ENCODE measurements around the gene ODR4. TPM values are rescaled to one million over a fixed set of nuclear protein-coding genes. Genes with fewer than 3 reads are reported as not detected.
A peak's percentile ranks its signal among the peaks of the same experiment; 100 is the strongest.

The ODR4 gene
- polyA plus RNA-seq, 1 donor from 2014 or later, result 32.6 TPM

- Histone ChIP-seq H3K4me2 (ENCODE audit: low read length) (no peak overlapping the region), H3K4me3 (ENCODE audit: low read length) (no peak overlapping the region), H3K36me3 (ENCODE audit: insufficient read depth, low read length) (peaks cover 4% of the 10 kb centered on the region), H3K9ac (ENCODE audit: low read length) (no peak overlapping the region), H3F3A (ENCODE audit: insufficient read depth, low read length, poor library complexity, severe bottlenecking) (no peaks in the 10 kb centered on the region), H2AFZ (ENCODE audit: low read depth, low read length) (no peak overlapping the region), H3K27ac (ENCODE audit: low read length) (no peak overlapping the region), H4K20me1 (ENCODE audit: insufficient read depth) (no peaks in the 10 kb centered on the region), H3K9me2 (ENCODE audit: insufficient read depth, low read length) (no peaks in the 10 kb centered on the region), H3K27me3 (ENCODE audit: insufficient read depth, low read depth, low read length) (no peaks in the 10 kb centered on the region), H3K9me3 (ENCODE audit: low read length) (no peaks in the 10 kb centered on the region), H3K79me2 (replicated peaks; ENCODE audit: insufficient read depth, low read length) (no peaks in the 10 kb centered on the region)
- TF ChIP-seq RAD21 (conservative IDR thresholded peaks at IDR 0.05) (no peak), MXI1 (conservative IDR thresholded peaks at IDR 0.05; ENCODE audit: poor library complexity, severe bottlenecking) (no peak), REST (IDR thresholded peaks at IDR 0.05; ENCODE audit: borderline replicate concordance) (no peak), CTCF (IDR thresholded peaks at IDR 0.05; ENCODE audit: poor library complexity, severe bottlenecking) (no peak), EZH2 (IDR thresholded peaks at IDR 0.05; ENCODE audit: borderline replicate concordance, insufficient read depth, low read length, poor library complexity, severe bottlenecking) (no peak), POLR2AphosphoS5 (IDR thresholded peaks at IDR 0.05) (no peak), SMC3 (conservative IDR thresholded peaks at IDR 0.05; ENCODE audit: poor library complexity) (no peak), TAF1 (IDR thresholded peaks at IDR 0.05; ENCODE audit: low read depth) (no peak), EP300 (conservative IDR thresholded peaks at IDR 0.05; ENCODE audit: poor library complexity, severe bottlenecking) (no peak)
Measured at GRCh38 chr1:186403632-186404031, 28.0 kb downstream of the ODR4 start.

- H3K27ac ChIP-seq (ENCODE audit: low read length), result no peak overlapping the region
- no peaks in the 10 kb centered on the region for H4K20me1 ChIP-seq (ENCODE audit: insufficient read depth)
- H3K27me3 ChIP-seq (ENCODE audit: insufficient read depth, low read depth, low read length), result no peaks in the 10 kb centered on the region
- no peak overlapping the region for H3K4me2 ChIP-seq (ENCODE audit: low read length)
- no peaks in the 10 kb centered on the region for H3K79me2 ChIP-seq (replicated peaks; ENCODE audit: insufficient read depth, low read length)
- no peaks in the 10 kb centered on the region for H3K9me3 ChIP-seq (ENCODE audit: low read length)
- H3K9me2 ChIP-seq (ENCODE audit: insufficient read depth, low read length), result no peaks in the 10 kb centered on the region
- no peak overlapping the region for H3K9ac ChIP-seq (ENCODE audit: low read length)
- no peak overlapping the region for H2AFZ ChIP-seq (ENCODE audit: low read depth, low read length)
- H3K4me3 ChIP-seq (ENCODE audit: low read length), result no peak overlapping the region
- no peaks in the 10 kb centered on the region for H3F3A ChIP-seq (ENCODE audit: insufficient read depth, low read length, poor library complexity, severe bottlenecking)
- no peak for TF ChIP-seq EZH2 (IDR thresholded peaks at IDR 0.05; ENCODE audit: borderline replicate concordance, insufficient read depth, low read length, poor library complexity, severe bottlenecking)
- peak; percentile 67 for TF ChIP-seq SMC3 (conservative IDR thresholded peaks at IDR 0.05; ENCODE audit: poor library complexity)
- TF ChIP-seq POLR2AphosphoS5 (IDR thresholded peaks at IDR 0.05), result no peak
- peak; percentile 70 for TF ChIP-seq CTCF (IDR thresholded peaks at IDR 0.05; ENCODE audit: poor library complexity, severe bottlenecking)
- TF ChIP-seq EP300 (conservative IDR thresholded peaks at IDR 0.05; ENCODE audit: poor library complexity, severe bottlenecking), result no peak
- TF ChIP-seq REST (IDR thresholded peaks at IDR 0.05; ENCODE audit: borderline replicate concordance), result no peak
- TF ChIP-seq RAD21 (conservative IDR thresholded peaks at IDR 0.05), result peak; percentile 68
- peaks cover 4% of the 10 kb centered on the region for H3K36me3 ChIP-seq (ENCODE audit: insufficient read depth, low read length)
Measured at GRCh38 chr1:186404454-186405051, 28.9 kb downstream of the ODR4 start.

Measured in neural cell (in vitro differentiated cells).